AG09319 (cell line): Measurements from ENCODE around the gene NYNRIN.

Experiments used
- DNase-seq: peaks from one replicate; pipeline ENCODE4 v3.0.0-alpha.2; 2010; ENCODE audit warnings: low read depth; ENCODE audit errors: extremely low read depth
- CTCF ChIP-seq: IDR thresholded peaks from 2 replicates; pipeline ENCODE4 v1.5.1; 2011; ENCODE audit warnings: low read depth, mild to moderate bottlenecking, inconsistent platforms, low read length, moderate library complexity

The NYNRIN gene

GRCh38 chr14:24426912-24427536 lies 28.2 kb downstream of the NYNRIN start:
- DNase-seq = no peak
- no peak for TF ChIP-seq CTCF

GRCh38 chr14:24427537-24428508 lies 29.0 kb downstream of the NYNRIN start:
- TF ChIP-seq CTCF = no peak
- no peak for DNase-seq

GRCh38 chr14:24428628-24429394 lies 30.0 kb downstream of the NYNRIN start:
- no peak for TF ChIP-seq CTCF
- DNase-seq = no peak

- DNase-seq = peak; percentile 86
- no peak for TF ChIP-seq CTCF
Measured at GRCh38 chr14:24429395-24430142, 30.8 kb downstream of the NYNRIN start, which contains the start of the genes CBLN3 and KHNYN. Gene CBLN3, minus strand, starts transcription at chr14:24429668. Its CDS starts 614 bp downstream, at chr14:24429054. Gene KHNYN, plus strand, starts transcription at chr14:24429954. Its CDS starts 777 bp downstream, at chr14:24430731.

GRCh38 chr14:24430143-24430681 lies 31.4 kb downstream of the NYNRIN start:
- DNase-seq = peak; percentile 70
- TF ChIP-seq CTCF = no peak

- no peak for TF ChIP-seq CTCF
- peak; percentile 52 for DNase-seq
Measured at GRCh38 chr14:24430682-24431568, 32.1 kb downstream of the NYNRIN start.
